ENCODE data around the gene TP53AIP1.

The TP53AIP1 gene

GRCh38 chr11:128942817-128943427, at the start of gene TP53AIP1:
TP53AIP1 (minus strand) TSS chr11:128942871; CDS start chr11:128937818, 5,053 bp downstream.
- DNase-seq (ENCODE audit: low read depth in 4 of 4, low spot score in 1 of 4): no peak

- no peak for DNase-seq (ENCODE audit: low read depth in 4 of 4, low spot score in 1 of 4)
Measured at GRCh38 chr11:128988242-128988970, 45.7 kb upstream of the TP53AIP1 start.

GRCh38 chr11:128985880-128986279, 43.2 kb upstream of the TP53AIP1 start:
- DNase-seq (ENCODE audit: low read depth in 4 of 4, low spot score in 1 of 4): no peak

GRCh38 chr11:128983023-128983422, 40.4 kb upstream of the TP53AIP1 start:
- no peak for DNase-seq (ENCODE audit: low read depth in 4 of 4, low spot score in 1 of 4)

GRCh38 chr11:128981254-128981653, 38.6 kb upstream of the TP53AIP1 start:
- no peak for DNase-seq (ENCODE audit: low read depth in 4 of 4, low spot score in 1 of 4)

- DNase-seq (ENCODE audit: low read depth in 4 of 4, low spot score in 1 of 4): no peak
Measured at GRCh38 chr11:128970598-128971190, 28.0 kb upstream of the TP53AIP1 start.

- no peak for DNase-seq (ENCODE audit: low read depth in 4 of 4, low spot score in 1 of 4)
Measured at GRCh38 chr11:128968916-128969315, 26.2 kb upstream of the TP53AIP1 start.

GRCh38 chr11:128967578-128967977, 24.9 kb upstream of the TP53AIP1 start:
- no peak for DNase-seq (ENCODE audit: low read depth in 4 of 4, low spot score in 1 of 4)

- no peak for DNase-seq (ENCODE audit: low read depth in 4 of 4, low spot score in 1 of 4)
Measured at GRCh38 chr11:128965485-128965884, 22.8 kb upstream of the TP53AIP1 start.

- DNase-seq (ENCODE audit: low read depth in 4 of 4, low spot score in 1 of 4): no peak
Measured at GRCh38 chr11:128964463-128964930, 21.8 kb upstream of the TP53AIP1 start.

GRCh38 chr11:128963744-128964325, 21.2 kb upstream of the TP53AIP1 start:
- DNase-seq (ENCODE audit: low read depth in 4 of 4, low spot score in 1 of 4): no peak

- DNase-seq (ENCODE audit: low read depth in 4 of 4, low spot score in 1 of 4): no peak
Measured at GRCh38 chr11:128962896-128963295, 20.2 kb upstream of the TP53AIP1 start.

- no peak for DNase-seq (ENCODE audit: low read depth in 4 of 4, low spot score in 1 of 4)
Measured at GRCh38 chr11:128961645-128962044, 19.0 kb upstream of the TP53AIP1 start.

- no peak for DNase-seq (ENCODE audit: low read depth in 4 of 4, low spot score in 1 of 4)
Measured at GRCh38 chr11:128957202-128957482, 14.5 kb upstream of the TP53AIP1 start.

- DNase-seq (ENCODE audit: low read depth in 4 of 4, low spot score in 1 of 4): no peak
Measured at GRCh38 chr11:128956401-128957201, 13.9 kb upstream of the TP53AIP1 start.

GRCh38 chr11:128955636-128956035, 13.0 kb upstream of the TP53AIP1 start:
- DNase-seq (ENCODE audit: low read depth in 4 of 4, low spot score in 1 of 4): no peak

GRCh38 chr11:128953151-128953550, 10.5 kb upstream of the TP53AIP1 start:
- no peak for DNase-seq (ENCODE audit: low read depth in 4 of 4, low spot score in 1 of 4)

- no peak for DNase-seq (ENCODE audit: low read depth in 4 of 4, low spot score in 1 of 4)
Measured at GRCh38 chr11:128949791-128950454, 7.3 kb upstream of the TP53AIP1 start.

- no peak for DNase-seq (ENCODE audit: low read depth in 4 of 4, low spot score in 1 of 4)
Measured at GRCh38 chr11:128948583-128948982, 5.9 kb upstream of the TP53AIP1 start.

- no peak for DNase-seq (ENCODE audit: low read depth in 4 of 4, low spot score in 1 of 4)
Measured at GRCh38 chr11:128947773-128948172, 5.1 kb upstream of the TP53AIP1 start.

- DNase-seq (ENCODE audit: low read depth in 4 of 4, low spot score in 1 of 4): no peak
Measured at GRCh38 chr11:128946648-128947047, 4.0 kb upstream of the TP53AIP1 start.
